Natural killer cell (primary cell): ENCODE data around the gene HCRTR1. TPM values are rescaled to one million over a fixed set of nuclear protein-coding genes. Genes with fewer than 3 reads are reported as not detected.

ENCODE experiments used
- ATAC-seq, 3 donors: fragments of 150-1000 bp in 2 of 3; fragments of 200-7000 bp in 1 of 3; cut with Tn5 transposase; 1 replicate in 1 of 3; 2 replicates in 2 of 3; pipeline ENCODE4 v1.10.0; 2021; ENCODE audit warnings: mild to moderate bottlenecking in 2 of 3, moderate library complexity in 2 of 3
- DNase-seq, 2 donors: peaks; one replicate each; pipeline versions ENCODE4 v3.0.0 to v3.0.0-alpha.2; 2013 to 2021; ENCODE audit warnings: mixed read lengths in 1 of 2
- H3K27ac ChIP-seq: one replicate; pipeline ENCODE4 v1.5.1; 2013; ENCODE audit warnings: mild to moderate bottlenecking, low read length
- H3K27me3 ChIP-seq: one replicate; pipeline ENCODE4 v1.6.1; 2013; ENCODE audit warnings: low read length; ENCODE audit not compliant: control insufficient read depth, insufficient read depth
- H3K36me3 ChIP-seq: one replicate; pipeline ENCODE4 v1.6.1; 2013; ENCODE audit warnings: low read length; ENCODE audit not compliant: control insufficient read depth, insufficient read depth
- H3K4me1 ChIP-seq: one replicate; pipeline ENCODE4 v1.6.1; 2013; ENCODE audit warnings: low read length; ENCODE audit not compliant: control insufficient read depth, insufficient read depth
- H3K4me3 ChIP-seq: one replicate; pipeline ENCODE4 v1.5.1; 2013; ENCODE audit warnings: low read length
- H3K9me3 ChIP-seq: one replicate; pipeline ENCODE4 v1.6.1; 2013; ENCODE audit warnings: low read length; ENCODE audit not compliant: control insufficient read depth, insufficient read depth
- H3K27ac Mint-ChIP-seq, 2 donors: one replicate each; pipeline ENCODE4 v1.8.0; 2022; ENCODE audit warnings: mild to moderate bottlenecking in 2 of 2, mixed read lengths in 2 of 2, moderate library complexity in 1 of 2
- H3K27me3 Mint-ChIP-seq, 2 donors: one replicate each; pipeline ENCODE4 v1.8.0; 2022; ENCODE audit warnings: low read depth in 2 of 2, mixed read lengths in 2 of 2
- H3K36me3 Mint-ChIP-seq: one replicate; pipeline ENCODE4 v1.8.0; 2022; ENCODE audit warnings: mixed read lengths
- H3K4me1 Mint-ChIP-seq, 2 donors: one replicate each; pipeline ENCODE4 v1.8.0; 2022; ENCODE audit warnings: mixed read lengths in 2 of 2
- H3K4me3 Mint-ChIP-seq: one replicate; pipeline ENCODE4 v1.8.0; 2022; ENCODE audit warnings: mild to moderate bottlenecking, moderate library complexity, mixed read lengths
- H3K9me3 Mint-ChIP-seq, 2 donors: one replicate each; pipeline ENCODE4 v1.8.0; 2022; ENCODE audit warnings: mixed read lengths in 2 of 2
- WGBS: methylation state at CpG from one replicate; pipeline ENCODE4 v1.1.7; 2013; ENCODE audit warnings: missing lambda C conversion rate; ENCODE audit not compliant: insufficient coverage; 5-methylcytosine and 5-hydroxymethylcytosine counted together
- intact Hi-C: fragments of 100-400 bp; cut with micrococcal nuclease; formaldehyde crosslinking; loops from one replicate; pipeline ENCODE4 v1.14.2; 2022
- total RNA-seq, 4 donors: library from RNA; stranded (reverse); fragments of 120-200 nt in 1 of 4; gene quantifications; one replicate each; pipeline versions ENCODE4 v1.2.3 to v1.2.4, GENCODE V29; 2013 to 2022
- TF ChIP-seq, protein P1 (sequence below): fragments of 200-600 bp; IDR thresholded peaks from one replicate; pipeline ENCODE4 v1.8.0; 2022; ENCODE audit warnings: antibody characterized with exemption

HCRTR1 gene
- total RNA-seq, 3 donors from 2014 or later (not counting 1 experiment from before 2014, with no cell fraction given) = not detected

DNA sequence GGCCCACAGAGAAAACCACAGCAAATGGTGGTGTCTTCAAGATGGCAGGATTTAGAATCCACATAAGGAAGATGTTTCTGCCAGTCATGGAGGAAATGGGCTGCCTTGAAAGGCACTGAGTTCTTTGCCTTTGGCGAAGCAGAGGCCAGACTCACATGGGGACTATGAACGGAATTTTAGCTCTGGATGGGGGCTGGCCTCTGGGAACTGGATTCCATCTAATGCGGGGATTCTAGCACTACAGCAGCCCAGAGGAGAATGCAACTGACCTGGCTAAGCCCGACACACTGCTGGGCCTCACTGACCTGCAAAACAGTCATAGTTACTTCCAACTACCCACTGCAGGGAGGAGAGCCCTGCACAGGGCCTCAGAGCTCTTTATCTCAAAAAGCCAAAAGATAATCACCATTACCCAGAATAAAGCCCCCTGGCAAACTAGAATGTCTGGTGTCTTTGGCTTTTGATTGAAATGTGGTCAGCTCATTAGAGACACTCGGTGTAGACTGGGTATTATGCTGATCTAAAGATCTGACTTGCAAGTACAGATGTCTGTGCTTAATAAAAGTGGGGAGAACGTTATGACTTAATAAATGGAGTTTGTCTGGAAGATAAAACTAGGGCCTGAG is 11.6 kb downstream of the HCRTR1 start:
- H3K4me3 ChIP-seq = no peak overlapping the region
- DNase-seq (no peak), ATAC-seq (no peak)
- Mint-ChIP-seq H3K36me3 (no peaks in the 10 kb centered on the region), H3K27ac (no peak overlapping the region), H3K27me3 (no peaks in the 10 kb centered on the region), H3K4me1 (no peaks in the 10 kb centered on the region), H3K9me3 (no peaks in the 10 kb centered on the region), H3K4me3 (no peak overlapping the region)
- TF ChIP-seq, protein P1, sequence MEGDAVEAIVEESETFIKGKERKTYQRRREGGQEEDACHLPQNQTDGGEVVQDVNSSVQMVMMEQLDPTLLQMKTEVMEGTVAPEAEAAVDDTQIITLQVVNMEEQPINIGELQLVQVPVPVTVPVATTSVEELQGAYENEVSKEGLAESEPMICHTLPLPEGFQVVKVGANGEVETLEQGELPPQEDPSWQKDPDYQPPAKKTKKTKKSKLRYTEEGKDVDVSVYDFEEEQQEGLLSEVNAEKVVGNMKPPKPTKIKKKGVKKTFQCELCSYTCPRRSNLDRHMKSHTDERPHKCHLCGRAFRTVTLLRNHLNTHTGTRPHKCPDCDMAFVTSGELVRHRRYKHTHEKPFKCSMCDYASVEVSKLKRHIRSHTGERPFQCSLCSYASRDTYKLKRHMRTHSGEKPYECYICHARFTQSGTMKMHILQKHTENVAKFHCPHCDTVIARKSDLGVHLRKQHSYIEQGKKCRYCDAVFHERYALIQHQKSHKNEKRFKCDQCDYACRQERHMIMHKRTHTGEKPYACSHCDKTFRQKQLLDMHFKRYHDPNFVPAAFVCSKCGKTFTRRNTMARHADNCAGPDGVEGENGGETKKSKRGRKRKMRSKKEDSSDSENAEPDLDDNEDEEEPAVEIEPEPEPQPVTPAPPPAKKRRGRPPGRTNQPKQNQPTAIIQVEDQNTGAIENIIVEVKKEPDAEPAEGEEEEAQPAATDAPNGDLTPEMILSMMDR = no peak
- intact Hi-C loops = no loop called here
- H3K27ac ChIP-seq = no peak overlapping the region
- H3K36me3 ChIP-seq = peaks cover 55% of the 10 kb centered on the region
- no peaks in the 10 kb centered on the region for H3K4me1 ChIP-seq
- H3K27me3 ChIP-seq = no peaks in the 10 kb centered on the region
- 96% methylated on average over 6 of the region's 6 CpGs for WGBS
- no peaks in the 10 kb centered on the region for H3K9me3 ChIP-seq

- ATAC-seq (no peak), DNase-seq (no peak)
- no peaks in the 10 kb centered on the region for H3K27me3 ChIP-seq
- H3K4me3 Mint-ChIP-seq = no peak overlapping the region
- H3K9me3 Mint-ChIP-seq = no peaks in the 10 kb centered on the region
- H3K27ac Mint-ChIP-seq = no peak overlapping the region
- peaks cover 20 to 21% of the 10 kb centered on the region in 2 donors for H3K4me1 Mint-ChIP-seq
- H3K4me1 ChIP-seq = no peaks in the 10 kb centered on the region
- TF ChIP-seq, protein P1 = no peak
- H3K27me3 Mint-ChIP-seq = no peaks in the 10 kb centered on the region
- intact Hi-C loops = no loop called here
- H3K4me3 ChIP-seq = no peak overlapping the region
- 100% methylated on average over 3 of the region's 3 CpGs for WGBS
- H3K36me3 Mint-ChIP-seq = no peaks in the 10 kb centered on the region
- H3K9me3 ChIP-seq = no peaks in the 10 kb centered on the region
- H3K27ac ChIP-seq = no peak overlapping the region
- peaks cover 59% of the 10 kb centered on the region for H3K36me3 ChIP-seq
Measured at GRCh38 chr1:31632649-31633048, 15.2 kb downstream of the HCRTR1 start.

- Histone ChIP-seq H3K27me3 (no peaks in the 10 kb centered on the region), H3K36me3 (peaks cover 54% of the 10 kb centered on the region), H3K4me1 (no peaks in the 10 kb centered on the region), H3K9me3 (no peaks in the 10 kb centered on the region), H3K27ac (no peak overlapping the region), H3K4me3 (no peak overlapping the region)
- Mint-ChIP-seq H3K36me3 (no peaks in the 10 kb centered on the region), H3K27ac (no peak overlapping the region), H3K27me3 (no peaks in the 10 kb centered on the region), H3K4me1 (peaks cover 25 to 26% of the 10 kb centered on the region in 2 donors), H3K9me3 (no peaks in the 10 kb centered on the region), H3K4me3 (no peak overlapping the region)
- DNase-seq (peak in 1 of 2 donors; percentile 36), ATAC-seq (no peak)
- 72% methylated on average over 4 of the region's 4 CpGs for WGBS
- TF ChIP-seq, protein P1 = no peak
- intact Hi-C loops = no loop called here
Measured at GRCh38 chr1:31633117-31633516, 15.6 kb downstream of the HCRTR1 start.
